CD4-positive, alpha-beta T cell treated with Interleukin-17A for 1 hour (primary cell): Measurements from ENCODE around the gene DIP2C.
"Not testable (repeated sequence)": the region's sequence is repeated elsewhere in the genome, so short reads cannot be mapped to it uniquely, and the experiment has no call there.

Experiments
- DNase-seq: peaks from one replicate; pipeline ENCODE4 v3.0.0-alpha.2; 2020

DIP2C gene

DNA sequence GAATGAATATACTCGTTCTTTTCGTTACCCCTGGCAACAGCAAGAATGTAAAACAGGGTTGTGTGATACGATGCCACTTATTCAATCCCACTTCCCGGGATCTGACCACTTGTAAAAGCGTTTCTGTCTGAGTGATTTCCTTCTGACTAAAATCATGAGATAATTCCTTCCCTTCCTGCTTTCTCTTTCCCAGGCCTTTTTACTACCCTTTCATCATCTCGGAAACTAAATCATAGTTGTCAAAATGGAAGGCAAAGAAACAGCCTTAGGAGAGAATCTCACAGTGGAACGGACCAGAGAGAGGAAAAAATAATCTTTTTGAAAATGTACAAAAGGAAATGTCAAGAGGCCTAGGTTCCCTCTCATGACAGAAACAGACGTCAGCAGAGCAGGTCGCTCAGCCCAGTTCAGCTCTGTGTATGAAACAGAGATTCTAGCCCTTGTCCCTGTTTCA, 29.8 kb downstream of the DIP2C start:
- no peak for DNase-seq

- not testable (repeated sequence) for DNase-seq
Observed at GRCh38 chr10:657816-658350, 31.6 kb downstream of the DIP2C start.

- no peak for DNase-seq
Observed at GRCh38 chr10:656883-657282, 32.6 kb downstream of the DIP2C start.

GRCh38 chr10:655184-655583, 34.3 kb downstream of the DIP2C start:
- no peak for DNase-seq

GRCh38 chr10:654647-654996, 34.8 kb downstream of the DIP2C start:
- DNase-seq: no peak

- no peak for DNase-seq
Observed at GRCh38 chr10:653991-654646, 35.3 kb downstream of the DIP2C start.

- not testable (repeated sequence) for DNase-seq
Observed at GRCh38 chr10:652832-653459, 36.5 kb downstream of the DIP2C start.

DNA sequence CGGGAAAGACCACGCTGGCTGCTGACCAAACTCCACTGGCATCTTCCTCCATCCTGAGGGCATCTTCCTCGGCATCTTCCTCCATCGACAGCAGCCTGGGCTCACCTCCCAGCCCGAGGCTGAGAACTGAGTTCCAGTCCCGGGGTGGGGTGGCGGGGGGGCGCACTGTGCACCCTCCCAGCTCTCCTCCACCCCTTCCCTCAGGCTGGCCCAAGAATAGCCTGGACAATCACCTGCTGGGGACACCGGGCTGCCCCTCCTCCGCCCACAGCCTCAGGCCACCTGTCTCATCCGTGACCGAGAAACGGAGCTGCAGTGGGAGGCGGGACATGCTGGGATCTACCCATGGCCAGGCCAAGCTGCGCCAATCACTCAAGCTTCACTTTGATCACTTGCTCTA, 37.2 kb downstream of the DIP2C start:
- DNase-seq: no peak

- DNase-seq: no peak
Observed at GRCh38 chr10:651692-652091, 37.8 kb downstream of the DIP2C start.

- DNase-seq: no peak
Observed at GRCh38 chr10:650886-651615, 38.4 kb downstream of the DIP2C start.

GRCh38 chr10:650441-650851, 39.0 kb downstream of the DIP2C start:
- no peak for DNase-seq

- no peak for DNase-seq
Observed at GRCh38 chr10:649798-650440, 39.5 kb downstream of the DIP2C start.

- DNase-seq: no peak
Observed at GRCh38 chr10:649445-649797, 40.0 kb downstream of the DIP2C start.

DNA sequence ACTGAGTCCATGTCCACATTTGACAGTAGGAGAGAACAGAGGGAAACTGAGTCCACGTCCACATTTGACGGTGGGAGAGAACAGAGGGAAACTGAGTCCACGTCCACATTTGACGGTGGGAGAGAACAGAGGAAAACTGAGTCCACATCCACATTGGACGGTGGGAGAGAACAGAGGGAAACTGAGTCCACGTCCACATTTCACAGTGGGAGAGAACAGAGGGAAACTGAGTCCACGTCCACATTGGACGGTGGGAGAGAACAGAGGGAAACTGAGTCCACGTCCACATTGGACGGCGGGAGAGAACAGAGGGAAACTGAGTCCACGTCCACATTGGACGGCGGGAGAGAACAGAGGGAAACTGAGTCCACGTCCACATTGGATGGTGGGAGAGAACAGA, 42.4 kb downstream of the DIP2C start:
- DNase-seq: not testable (repeated sequence)

DNA sequence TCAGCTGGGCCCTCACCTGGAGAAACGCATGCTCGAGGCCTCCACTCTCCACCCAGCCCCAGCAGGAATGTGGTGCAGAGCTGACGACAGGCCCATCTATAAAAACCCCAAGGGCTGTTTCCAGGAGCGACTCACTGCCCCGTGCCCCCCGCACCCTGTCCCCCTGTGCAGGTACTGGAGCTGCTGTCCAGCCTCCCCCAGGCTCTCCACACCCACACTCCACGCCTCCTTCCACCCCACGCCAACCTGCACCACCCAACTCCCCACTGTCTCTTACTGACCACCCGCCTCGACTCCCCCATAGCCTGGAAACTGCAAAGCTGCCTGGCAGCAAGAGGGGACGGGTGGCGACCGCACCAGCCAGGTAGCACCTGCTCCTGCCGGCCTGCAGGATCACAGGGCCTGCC, 43.3 kb downstream of the DIP2C start:
- DNase-seq: no peak

- DNase-seq: no peak
Observed at GRCh38 chr10:644943-645334, 44.5 kb downstream of the DIP2C start.

- DNase-seq: no peak
Observed at GRCh38 chr10:644076-644942, 45.2 kb downstream of the DIP2C start.

GRCh38 chr10:642186-642890, 47.1 kb downstream of the DIP2C start:
- DNase-seq: no peak

DNA sequence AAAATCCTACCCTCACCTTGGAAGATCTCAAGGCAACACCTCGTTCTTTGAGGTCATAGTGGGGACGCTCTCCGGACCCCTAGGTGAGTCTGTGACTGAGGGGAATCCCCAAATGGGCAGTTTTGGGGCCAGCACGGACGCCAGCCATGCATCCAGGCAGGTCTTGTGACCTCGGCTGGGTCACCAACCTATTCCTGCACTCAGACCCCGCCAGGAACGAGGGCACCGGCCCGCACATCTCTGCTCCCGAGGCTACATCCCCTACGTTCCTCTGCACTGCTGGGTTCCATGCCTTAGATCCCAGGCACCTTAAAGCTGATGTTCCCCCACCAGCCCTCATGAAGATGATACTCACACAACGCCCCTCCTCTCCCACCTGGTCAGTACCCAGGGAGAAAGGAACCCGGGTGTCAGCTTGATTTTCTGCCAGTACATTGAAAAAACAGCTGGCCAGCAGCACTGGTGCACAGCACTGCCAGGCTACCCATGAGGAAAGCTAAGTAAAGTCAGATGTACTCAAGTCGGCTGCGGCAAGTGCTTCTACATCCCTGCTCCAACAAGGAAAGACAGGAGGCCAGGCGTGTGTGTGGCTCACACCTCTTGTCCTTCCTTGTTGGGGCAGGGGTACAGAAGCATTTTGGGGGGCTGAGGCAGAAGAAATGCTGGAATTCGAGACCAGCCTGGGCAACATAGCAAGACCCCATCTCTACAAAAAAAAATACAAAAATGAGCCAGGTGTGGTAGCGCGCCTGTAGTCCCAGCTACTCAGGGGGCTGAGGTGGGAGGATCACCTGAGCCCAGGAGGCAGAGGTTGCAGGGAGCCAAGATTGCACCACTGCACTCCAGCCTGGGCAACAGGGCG, 48.1 kb downstream of the DIP2C start:
- no peak for DNase-seq

DNA sequence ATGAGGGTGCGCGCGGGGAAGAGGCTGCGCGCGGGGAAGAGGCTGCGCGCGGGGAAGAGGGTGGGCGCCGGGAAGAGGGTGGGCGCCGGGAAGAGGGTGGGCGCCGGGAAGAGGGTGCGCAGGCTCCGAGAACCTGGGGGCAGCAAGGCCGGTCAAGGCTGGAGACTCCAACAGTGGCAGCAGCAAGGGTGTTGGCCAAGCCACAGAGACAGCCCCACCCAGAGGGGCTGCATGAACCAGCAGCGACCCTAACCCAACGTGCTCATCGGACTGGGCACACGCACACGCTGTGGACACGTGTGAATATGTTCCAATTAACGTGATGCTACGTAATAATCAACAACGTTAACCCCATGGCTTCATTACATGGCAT, 48.8 kb downstream of the DIP2C start:
- no peak for DNase-seq
